Stimulated activated CD4-positive, alpha-beta T cell treated with anti-CD3 and anti-CD28 coated beads, TNF-alpha, amount 100 ng/mL, for 48 hours (primary cell): ENCODE measurements around the gene ZSCAN22.
A peak's percentile ranks its signal among the peaks of the same experiment; 100 is the strongest.
"Not testable (repeated sequence)": the region's sequence is repeated elsewhere in the genome, so short reads cannot be mapped to it uniquely, and the experiment has no call there.

Experiments
- DNase-seq, 3 donors: peaks; one replicate each; pipeline ENCODE4 v3.0.0-alpha.2; 2020; ENCODE audit warnings: low read depth in 3 of 3

Gene ZSCAN22

DNA sequence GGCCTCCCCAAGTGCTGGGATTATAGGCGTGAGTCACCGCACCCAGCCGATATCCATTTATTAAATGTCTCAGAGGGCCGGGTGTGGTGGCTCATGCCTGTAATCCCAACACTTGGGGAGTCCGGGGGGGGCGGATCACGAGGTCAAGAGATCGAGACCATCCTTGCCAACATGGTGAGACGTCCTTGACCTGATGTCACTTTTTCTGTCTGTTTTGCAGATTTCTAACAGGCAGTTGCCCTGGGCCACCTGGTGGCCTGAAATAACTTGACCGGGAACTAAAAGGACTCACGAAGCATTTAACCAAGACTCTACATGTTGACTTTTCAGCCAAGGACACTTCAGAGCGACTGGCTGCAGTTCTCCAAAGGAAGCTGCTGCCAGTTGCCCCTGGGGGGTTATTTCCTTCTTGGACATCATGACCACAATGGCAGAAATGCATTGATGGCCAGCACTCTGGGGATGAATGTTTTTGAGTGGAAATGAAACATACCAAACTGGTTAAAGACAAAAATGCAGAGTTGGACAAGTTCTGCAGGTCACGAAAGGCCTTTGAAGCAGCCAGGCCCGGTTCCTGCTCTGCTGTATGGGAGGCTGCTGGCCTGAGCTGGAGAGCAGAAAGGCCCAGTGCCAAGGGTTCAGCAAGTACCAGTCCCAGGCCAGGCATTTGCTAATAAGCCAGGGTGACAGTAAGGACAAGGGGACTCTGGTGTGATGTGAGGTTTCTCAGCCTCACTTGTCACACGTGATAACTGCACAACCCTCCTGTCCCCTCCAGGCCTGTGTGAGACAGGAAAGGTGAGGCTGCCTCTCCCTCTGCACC lies 45.7 kb downstream of the ZSCAN22 start:
- DNase-seq, result no peak

GRCh38 chr19:58374200-58374599 lies 47.4 kb downstream of the ZSCAN22 start:
- no peak for DNase-seq

- DNase-seq, result not testable (repeated sequence)
Observed at GRCh38 chr19:58376724-58377123, 49.9 kb downstream of the ZSCAN22 start.

DNA sequence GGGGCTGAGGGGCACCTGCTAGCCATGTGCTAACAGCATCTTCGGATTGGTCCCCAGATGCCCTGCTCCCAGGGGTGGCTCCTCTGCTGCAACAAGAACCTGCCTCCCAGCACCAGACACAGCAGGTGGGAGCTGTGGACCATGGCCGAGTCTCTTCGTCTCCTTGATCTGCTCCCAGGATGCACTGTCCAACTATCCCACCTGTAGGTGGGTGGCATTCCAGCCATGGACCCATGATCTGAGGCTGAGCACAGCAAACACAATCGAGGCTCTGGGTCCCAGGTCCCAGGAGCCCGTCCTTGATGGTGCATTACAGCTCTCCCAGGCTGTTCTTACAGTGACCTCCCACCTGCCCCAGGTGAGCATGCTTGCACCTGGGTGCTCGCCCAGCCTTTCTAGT lies 52.5 kb downstream of the ZSCAN22 start:
- no peak for DNase-seq

GRCh38 chr19:58380037-58380661 lies 53.4 kb downstream of the ZSCAN22 start:
- no peak for DNase-seq

- peak; percentile 94 to 98 (median 95) for DNase-seq
Observed at GRCh38 chr19:58380662-58381459, 54.1 kb downstream of the ZSCAN22 start, which contains the start of gene ZNF837. ZNF837 (minus strand) TSS chr19:58381030; CDS start chr19:58369332, 11,698 bp downstream.

- no peak for DNase-seq
Observed at GRCh38 chr19:58381460-58382212, 54.8 kb downstream of the ZSCAN22 start.

DNA sequence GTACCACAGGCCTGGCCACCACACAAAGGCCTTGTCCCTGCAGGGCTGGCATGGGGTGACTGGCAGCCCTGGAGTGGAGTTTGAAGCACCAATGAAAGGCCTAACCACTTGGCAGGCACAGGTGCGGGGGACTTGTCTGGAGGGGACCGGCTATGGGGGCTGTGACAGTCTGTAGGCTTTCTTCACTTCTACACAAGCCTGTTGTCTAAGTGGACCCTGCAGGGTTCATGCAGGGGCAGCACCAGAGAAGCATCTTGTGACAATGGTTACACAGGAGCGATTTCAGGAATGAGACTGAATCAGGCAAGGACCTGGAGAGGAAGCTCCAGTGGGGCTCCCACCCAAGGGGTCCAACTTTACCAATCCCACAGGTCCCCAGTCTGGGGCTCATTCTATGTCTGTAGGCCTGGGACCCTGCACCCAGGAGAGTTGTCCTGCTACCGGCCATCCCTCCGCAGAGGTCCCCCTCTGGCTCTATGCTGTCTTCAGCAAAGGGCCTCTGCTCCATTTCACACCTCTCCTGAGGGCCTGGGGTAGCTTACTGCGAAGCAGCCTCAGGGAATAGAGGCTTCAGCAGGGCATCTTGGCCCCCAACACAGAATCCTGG lies 56.3 kb downstream of the ZSCAN22 start:
- DNase-seq, result no peak

DNA sequence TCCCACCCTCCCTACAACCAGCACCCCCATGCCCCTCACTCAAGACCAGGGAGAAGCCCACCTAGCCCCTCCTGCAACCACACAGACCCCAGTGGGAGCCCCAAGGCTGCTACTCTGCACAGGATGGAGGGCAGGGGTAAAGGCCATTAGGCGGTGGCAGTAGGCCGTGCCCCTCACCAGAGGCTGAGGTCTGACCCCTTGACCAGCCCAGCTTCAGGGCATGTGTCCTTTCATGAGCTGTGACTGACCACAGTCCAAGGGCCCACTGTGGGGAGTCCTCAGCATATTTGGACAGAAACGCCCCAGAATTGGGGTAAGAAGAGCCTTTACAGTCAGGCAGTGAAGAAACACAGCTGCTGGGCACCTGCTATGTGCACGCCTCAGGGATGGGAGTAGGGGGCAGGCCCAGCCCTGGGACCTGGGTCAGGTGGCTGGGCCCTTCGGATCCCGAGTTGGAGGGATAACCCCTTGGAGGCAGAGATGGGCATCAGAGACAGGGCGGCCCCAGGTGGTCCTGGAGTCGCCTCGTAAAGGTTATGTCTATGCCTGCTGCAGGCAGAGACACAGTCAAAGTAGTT lies 58.6 kb downstream of the ZSCAN22 start:
- no peak for DNase-seq

GRCh38 chr19:58385891-58386575 lies 59.2 kb downstream of the ZSCAN22 start:
- no peak for DNase-seq

DNA sequence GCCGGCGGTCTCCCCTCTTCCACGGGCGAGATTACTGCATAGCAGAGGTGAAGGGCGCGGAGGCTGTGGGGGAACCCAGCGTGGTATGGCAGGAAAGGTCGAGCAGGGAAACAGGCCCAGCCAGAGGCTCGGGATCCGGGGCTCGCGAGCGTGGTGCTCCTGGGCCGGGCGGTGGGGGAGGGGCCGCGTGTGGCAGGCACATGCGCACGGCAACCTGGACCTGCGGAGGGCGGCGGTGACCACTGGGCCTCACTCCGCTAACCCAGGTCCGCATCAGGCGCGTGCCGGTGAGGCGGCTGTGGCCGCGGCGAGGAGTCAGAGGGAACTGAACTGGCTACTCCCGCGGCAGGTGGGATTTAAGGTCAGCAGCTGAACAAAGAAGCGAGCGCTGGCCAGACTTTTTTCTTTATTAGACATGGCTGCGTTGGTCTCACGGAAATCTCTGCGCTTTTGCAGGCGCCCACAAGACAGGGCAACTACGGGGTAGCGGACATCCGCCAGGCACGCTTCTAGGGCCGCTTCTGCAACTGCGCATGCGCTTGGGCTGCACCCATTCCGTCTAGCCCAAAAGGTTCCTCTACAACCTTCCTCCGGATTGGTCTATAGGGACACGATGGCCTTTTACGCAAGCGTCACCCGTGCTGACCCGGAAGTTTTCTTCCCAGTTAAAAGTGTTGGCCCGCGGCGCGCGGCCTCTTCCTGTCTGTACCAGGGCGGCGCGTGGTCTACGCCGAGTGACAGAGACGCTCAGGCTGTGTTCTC lies 60.0 kb downstream of the ZSCAN22 start, which contains the start of gene RPS5:
Gene RPS5, plus strand, starts transcription at position 694 of the 762 bp plus-strand sequence. CDS start 869 bp downstream, outside the sequence.
- peak; percentile 86 to 94 (median 93) for DNase-seq

DNA sequence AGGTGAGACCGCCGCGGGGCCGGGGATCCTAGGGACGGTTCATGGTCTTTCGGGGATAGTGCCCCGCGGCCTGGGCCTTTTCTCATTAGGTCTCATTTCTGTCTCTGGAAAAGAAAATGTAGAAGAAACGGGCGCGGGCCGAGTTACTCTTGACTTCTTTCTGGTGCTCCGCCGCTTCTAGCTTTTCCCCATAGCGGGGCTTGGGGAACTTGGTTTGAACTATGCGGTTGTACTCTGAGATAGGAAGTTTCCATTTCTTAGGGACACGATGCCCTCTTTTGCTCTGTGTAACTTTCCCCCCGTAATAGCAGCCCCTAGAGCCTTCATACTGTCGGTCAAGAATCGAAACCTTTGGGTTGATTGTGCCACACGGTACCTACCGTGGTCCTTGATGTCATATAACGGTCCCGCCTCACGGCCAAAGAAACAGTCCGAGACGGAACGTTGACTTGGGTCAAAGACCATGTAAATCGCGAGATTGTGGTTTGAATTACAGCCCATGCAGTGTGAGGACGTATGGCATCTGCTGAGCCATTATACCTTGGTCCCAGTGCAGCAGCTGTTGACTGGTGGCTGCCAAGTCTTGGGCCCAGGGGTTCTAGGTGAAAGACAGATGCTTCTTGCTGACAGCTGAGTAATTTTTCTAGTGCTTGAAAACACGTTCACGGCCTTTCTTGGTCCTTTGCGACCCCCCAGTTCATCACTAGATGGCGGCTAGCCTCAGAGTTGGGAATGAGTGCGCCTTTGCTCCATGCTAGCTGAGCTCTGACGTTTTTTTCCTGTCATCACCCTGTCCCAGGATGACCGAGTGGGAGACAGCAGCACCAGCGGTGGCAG lies 60.8 kb downstream of the ZSCAN22 start:
- DNase-seq, result no peak

DNA sequence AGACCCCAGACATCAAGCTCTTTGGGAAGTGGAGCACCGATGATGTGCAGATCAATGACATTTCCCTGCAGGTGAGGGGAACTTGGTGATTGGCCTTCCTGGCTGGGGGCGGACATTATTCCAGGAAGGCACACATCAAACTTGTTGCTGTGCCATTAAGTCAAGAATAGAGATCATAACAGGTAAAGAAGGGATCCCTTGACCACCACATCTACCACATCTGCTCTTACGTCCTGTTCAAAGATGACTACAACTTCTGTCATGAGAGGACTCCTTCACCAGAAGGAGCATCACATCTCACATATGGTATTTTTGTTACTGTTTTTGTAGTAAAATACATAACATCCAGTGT lies 61.4 kb downstream of the ZSCAN22 start:
- no peak for DNase-seq
